ENCODE data around the gene MCF2L2. TPM values are rescaled to one million over a fixed set of nuclear protein-coding genes. Genes with fewer than 3 reads are reported as not detected.
A peak's percentile ranks its signal among the peaks of the same experiment; 100 is the strongest.
"Not testable (repeated sequence)": the region's sequence is repeated elsewhere in the genome, so short reads cannot be mapped to it uniquely, and the experiment has no call there.

Gene MCF2L2, protein sequence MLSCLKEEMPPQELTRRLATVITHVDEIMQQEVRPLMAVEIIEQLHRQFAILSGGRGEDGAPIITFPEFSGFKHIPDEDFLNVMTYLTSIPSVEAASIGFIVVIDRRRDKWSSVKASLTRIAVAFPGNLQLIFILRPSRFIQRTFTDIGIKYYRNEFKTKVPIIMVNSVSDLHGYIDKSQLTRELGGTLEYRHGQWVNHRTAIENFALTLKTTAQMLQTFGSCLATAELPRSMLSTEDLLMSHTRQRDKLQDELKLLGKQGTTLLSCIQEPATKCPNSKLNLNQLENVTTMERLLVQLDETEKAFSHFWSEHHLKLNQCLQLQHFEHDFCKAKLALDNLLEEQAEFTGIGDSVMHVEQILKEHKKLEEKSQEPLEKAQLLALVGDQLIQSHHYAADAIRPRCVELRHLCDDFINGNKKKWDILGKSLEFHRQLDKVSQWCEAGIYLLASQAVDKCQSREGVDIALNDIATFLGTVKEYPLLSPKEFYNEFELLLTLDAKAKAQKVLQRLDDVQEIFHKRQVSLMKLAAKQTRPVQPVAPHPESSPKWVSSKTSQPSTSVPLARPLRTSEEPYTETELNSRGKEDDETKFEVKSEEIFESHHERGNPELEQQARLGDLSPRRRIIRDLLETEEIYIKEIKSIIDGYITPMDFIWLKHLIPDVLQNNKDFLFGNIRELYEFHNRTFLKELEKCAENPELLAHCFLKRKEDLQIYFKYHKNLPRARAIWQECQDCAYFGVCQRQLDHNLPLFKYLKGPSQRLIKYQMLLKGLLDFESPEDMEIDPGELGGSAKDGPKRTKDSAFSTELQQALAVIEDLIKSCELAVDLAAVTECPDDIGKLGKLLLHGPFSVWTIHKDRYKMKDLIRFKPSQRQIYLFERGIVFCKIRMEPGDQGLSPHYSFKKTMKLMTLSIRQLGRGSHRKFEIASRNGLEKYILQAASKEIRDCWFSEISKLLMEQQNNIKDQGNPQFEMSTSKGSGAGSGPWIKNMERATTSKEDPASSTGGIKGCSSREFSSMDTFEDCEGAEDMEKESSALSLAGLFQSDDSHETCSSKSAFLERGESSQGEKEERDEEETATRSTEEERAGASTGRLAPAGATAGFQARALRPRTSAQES
- total RNA-seq (2014; rRNA removed; shearing (Covaris generic)) = 5.3 and 6.4 TPM in 2 replicates

DNA sequence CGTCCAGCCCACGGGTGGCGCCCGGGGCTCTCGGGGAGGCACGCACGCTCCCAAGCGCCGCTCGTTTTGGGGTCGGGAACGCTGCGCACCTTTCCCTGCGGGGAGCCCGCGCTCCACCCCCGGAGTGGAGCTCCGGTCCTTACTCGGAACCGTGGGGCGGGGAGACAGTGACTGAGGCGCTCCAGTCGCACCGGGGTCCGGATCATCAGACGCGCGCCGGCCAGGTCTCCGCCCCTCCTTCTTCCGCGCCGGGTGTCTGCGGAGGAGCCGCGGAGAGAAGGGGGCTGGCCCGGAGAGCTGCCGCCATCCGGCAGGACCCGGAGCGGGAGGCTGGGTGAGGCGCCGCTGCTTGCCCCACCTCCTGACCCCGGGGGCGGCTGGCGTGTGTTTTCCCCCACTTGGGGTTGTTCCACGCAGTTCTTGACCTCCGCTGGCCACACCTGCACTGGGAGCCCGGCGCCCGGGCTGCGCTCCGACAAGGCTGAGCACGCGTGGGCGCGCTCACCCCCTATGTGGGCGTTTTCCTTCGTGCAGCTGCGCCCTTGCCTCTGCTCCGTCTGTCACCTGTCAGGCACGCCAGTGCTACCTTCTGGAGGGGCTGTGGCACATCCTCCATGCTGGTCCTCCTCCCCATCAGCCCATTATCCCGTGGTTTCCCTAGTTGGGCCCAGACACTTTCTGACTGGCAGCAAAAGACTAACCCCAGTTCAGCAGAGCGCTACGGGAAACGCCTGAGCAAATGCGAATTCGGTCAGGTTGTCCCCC lies at the start of gene MCF2L2:
MCF2L2 (minus strand) TSS at position 173 of the 765 bp plus-strand sequence. CDS start 642 bp downstream, outside the sequence.
- peak; percentile 93 for DNase-seq
- H3K27me3 ChIP-seq (ENCODE audit: control insufficient read depth, insufficient read depth, low read length) = peaks cover 25% of the 10 kb centered on the region

GRCh38 chr3:183477801-183478456 lies 49.5 kb upstream of the MCF2L2 start:
- Histone ChIP-seq H3K4me3 (ENCODE audit: insufficient read depth, low read depth, low read length) (no peak overlapping the region), H3K36me3 (replicated peaks; ENCODE audit: control insufficient read depth, insufficient read depth, low read length) (no peaks in the 10 kb centered on the region), H3K27me3 (ENCODE audit: control insufficient read depth, insufficient read depth, low read length) (no peaks in the 10 kb centered on the region)
- no peak for DNase-seq

More for the DNA sequence above, at the start of gene MCF2L2:
- no peaks in the 10 kb centered on the region for H3K36me3 ChIP-seq (replicated peaks; ENCODE audit: control insufficient read depth, insufficient read depth, low read length)
- peak within 1 kb of the TSS; percentile 89 for H3K4me3 ChIP-seq (ENCODE audit: insufficient read depth, low read depth, low read length)

- H3K4me3 ChIP-seq (ENCODE audit: insufficient read depth, low read depth, low read length); H3K36me3 ChIP-seq (replicated peaks; ENCODE audit: control insufficient read depth, insufficient read depth, low read length); DNase-seq; H3K27me3 ChIP-seq (ENCODE audit: control insufficient read depth, insufficient read depth, low read length): not testable (repeated sequence)
These were observed 47.3 kb upstream of the MCF2L2 start for GRCh38 chr3:183475764-183476162.

GRCh38 chr3:183475016-183475763 lies 46.8 kb upstream of the MCF2L2 start:
- DNase-seq = no peak
- Histone ChIP-seq H3K4me3 (ENCODE audit: insufficient read depth, low read depth, low read length) (no peak overlapping the region), H3K27me3 (ENCODE audit: control insufficient read depth, insufficient read depth, low read length) (no peaks in the 10 kb centered on the region), H3K36me3 (replicated peaks; ENCODE audit: control insufficient read depth, insufficient read depth, low read length) (no peaks in the 10 kb centered on the region)

- no peaks in the 10 kb centered on the region for H3K36me3 ChIP-seq (replicated peaks; ENCODE audit: control insufficient read depth, insufficient read depth, low read length)
- no peak overlapping the region for H3K4me3 ChIP-seq (ENCODE audit: insufficient read depth, low read depth, low read length)
- no peaks in the 10 kb centered on the region for H3K27me3 ChIP-seq (ENCODE audit: control insufficient read depth, insufficient read depth, low read length)
- DNase-seq = no peak
These were observed 45.5 kb upstream of the MCF2L2 start for GRCh38 chr3:183473969-183474368.

DNA sequence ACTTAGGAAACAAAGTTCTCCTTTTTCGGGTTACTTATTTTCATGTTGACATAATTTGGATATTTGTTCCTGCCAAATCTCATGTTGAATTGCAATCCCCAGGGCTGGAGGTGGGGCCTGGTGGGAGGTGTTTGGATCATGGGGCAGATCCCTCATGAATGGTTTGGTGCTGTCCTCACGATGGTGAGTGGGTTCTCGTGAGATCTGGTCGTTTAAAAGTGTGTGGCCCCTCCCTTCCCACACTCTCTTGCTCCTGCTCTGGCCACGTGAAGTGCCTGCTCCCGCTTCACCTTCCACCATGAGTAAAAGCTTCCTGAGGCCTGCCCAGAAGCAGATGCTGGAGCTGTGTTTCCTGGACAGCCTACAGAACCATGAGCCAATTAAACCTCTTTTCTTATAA lies 43.7 kb upstream of the MCF2L2 start:
- H3K27me3 ChIP-seq (ENCODE audit: control insufficient read depth, insufficient read depth, low read length) = no peaks in the 10 kb centered on the region
- H3K36me3 ChIP-seq (replicated peaks; ENCODE audit: control insufficient read depth, insufficient read depth, low read length) = no peaks in the 10 kb centered on the region
- H3K4me3 ChIP-seq (ENCODE audit: insufficient read depth, low read depth, low read length) = no peak overlapping the region
- DNase-seq = no peak

DNA sequence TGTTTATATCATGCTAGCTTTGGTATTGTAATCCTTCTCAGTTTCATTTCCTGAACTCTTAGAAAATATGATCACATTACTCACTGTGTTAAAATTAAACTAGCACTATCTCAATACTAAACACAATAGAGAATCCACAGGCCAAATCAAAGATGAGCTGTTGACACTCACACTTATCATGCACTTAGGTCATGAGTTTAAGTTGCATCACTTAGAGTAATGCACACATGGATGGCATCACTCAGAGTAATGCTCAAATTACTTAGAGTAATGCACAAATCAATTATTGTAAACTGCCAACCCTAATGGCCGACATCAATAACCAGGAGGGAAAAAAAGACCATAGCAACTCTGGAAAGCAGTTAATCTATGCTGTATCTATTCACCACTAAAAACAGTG lies 40.0 kb upstream of the MCF2L2 start:
- H3K27me3 ChIP-seq (ENCODE audit: control insufficient read depth, insufficient read depth, low read length) = no peaks in the 10 kb centered on the region
- no peaks in the 10 kb centered on the region for H3K36me3 ChIP-seq (replicated peaks; ENCODE audit: control insufficient read depth, insufficient read depth, low read length)
- no peak for DNase-seq
- H3K4me3 ChIP-seq (ENCODE audit: insufficient read depth, low read depth, low read length) = no peak overlapping the region

DNA sequence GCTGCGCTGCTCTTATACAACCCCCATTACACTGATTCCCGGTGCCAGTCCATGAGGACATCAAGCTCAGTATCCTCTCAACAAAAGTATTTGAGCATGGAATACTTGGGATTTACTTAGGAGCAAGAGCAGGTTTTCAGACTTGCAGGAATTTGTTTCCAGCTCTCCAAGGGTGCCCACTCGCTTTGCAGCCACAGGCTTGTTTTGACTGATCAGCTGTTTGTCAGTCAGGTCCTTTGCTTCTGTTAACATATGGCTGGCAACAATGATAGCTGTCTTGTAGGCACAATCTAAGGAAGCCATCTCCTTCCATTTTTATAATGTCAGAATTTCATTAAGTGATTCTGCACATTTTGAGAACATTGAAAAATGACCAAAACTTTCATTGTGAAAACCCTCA lies 38.2 kb upstream of the MCF2L2 start:
- Histone ChIP-seq H3K4me3 (ENCODE audit: insufficient read depth, low read depth, low read length) (no peak overlapping the region), H3K36me3 (replicated peaks; ENCODE audit: control insufficient read depth, insufficient read depth, low read length) (no peaks in the 10 kb centered on the region), H3K27me3 (ENCODE audit: control insufficient read depth, insufficient read depth, low read length) (no peaks in the 10 kb centered on the region)
- DNase-seq = no peak

DNA sequence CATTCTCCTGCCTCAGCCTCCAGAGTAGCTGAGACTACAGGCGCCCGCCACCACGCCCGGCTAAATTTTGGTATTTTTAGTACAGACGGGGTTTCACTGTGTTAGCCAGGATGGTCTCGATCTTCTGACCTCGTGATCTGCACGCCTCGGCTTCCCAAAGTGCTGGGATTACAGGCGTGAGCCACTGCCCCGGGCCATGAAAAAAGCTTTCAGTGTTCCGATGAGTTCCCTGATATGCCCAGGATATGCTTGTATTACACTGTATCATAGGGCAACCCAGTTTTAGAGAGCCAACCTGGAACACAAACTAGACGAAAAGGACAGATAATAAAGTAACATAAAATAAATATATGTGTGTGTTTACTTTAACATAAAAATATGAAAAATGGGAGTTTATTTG lies 37.3 kb upstream of the MCF2L2 start:
- not testable (repeated sequence) for H3K27me3 ChIP-seq (ENCODE audit: control insufficient read depth, insufficient read depth, low read length); DNase-seq; H3K36me3 ChIP-seq (replicated peaks; ENCODE audit: control insufficient read depth, insufficient read depth, low read length); H3K4me3 ChIP-seq (ENCODE audit: insufficient read depth, low read depth, low read length)

DNA sequence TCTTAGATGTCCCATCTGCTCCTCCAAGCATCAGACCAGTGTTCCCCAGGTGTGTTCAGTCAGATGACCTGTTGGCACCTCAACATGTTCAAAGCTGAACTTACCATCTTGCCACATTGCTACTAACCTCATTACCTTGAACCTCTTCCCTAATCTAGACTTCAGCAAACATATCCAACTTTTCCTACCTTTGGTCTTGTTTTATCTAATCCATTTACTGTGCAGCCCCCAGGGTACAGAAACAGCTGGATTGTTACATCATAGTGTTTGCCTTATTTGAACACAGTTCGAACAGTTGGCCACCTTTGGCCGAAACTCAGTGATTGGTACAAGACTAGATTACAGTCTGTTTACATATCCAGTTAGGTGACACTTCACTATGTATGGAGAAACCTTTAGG lies 36.1 kb upstream of the MCF2L2 start:
- Histone ChIP-seq H3K27me3 (ENCODE audit: control insufficient read depth, insufficient read depth, low read length) (no peaks in the 10 kb centered on the region), H3K4me3 (ENCODE audit: insufficient read depth, low read depth, low read length) (no peak overlapping the region), H3K36me3 (replicated peaks; ENCODE audit: control insufficient read depth, insufficient read depth, low read length) (no peaks in the 10 kb centered on the region)
- DNase-seq = no peak

DNA sequence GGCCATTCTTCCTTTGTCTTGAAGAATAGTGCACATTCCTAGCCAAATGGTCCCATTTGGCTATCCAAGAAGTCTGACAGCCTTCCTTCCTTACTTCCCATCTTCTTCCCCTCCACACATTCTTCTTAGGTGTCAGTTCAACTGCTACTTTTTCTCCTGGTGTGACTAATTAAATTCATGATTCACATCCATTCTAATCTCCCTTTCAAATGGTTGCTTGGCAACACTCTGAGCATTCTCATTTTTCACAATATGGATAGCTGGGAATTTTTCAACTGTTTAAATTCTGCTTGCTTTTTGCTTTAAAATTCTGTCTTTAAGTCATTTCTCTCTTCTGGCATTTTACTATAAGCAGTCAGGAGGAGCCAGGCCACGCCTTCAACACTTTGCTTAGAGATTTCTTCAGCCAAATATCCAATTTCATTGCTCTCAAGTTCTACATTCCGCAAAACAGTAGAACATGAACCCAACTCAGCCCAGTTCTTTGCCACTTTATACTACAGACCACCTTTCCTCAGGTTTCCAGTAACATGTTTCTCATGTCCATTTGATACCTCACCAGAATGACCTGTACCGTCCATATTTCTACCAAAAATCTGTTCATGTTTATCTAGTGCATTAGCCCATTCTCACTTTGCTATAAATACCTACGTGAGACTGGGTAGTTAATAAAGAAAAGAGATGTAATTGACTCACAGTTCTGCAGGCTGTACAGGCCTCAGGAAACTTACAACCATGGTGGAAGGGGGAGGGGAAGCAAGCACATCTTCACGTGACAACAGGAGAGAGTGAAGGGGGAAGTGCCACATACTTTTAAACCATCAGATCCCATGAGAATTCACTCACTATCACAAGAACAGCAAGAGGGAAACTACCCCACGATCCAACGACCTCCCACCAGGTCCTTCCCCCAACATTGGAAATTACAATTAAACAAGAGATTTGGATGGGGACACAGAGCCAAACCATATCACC lies 31.9 kb upstream of the MCF2L2 start:
- Histone ChIP-seq H3K27me3 (ENCODE audit: control insufficient read depth, insufficient read depth, low read length) (no peaks in the 10 kb centered on the region), H3K36me3 (replicated peaks; ENCODE audit: control insufficient read depth, insufficient read depth, low read length) (no peaks in the 10 kb centered on the region; the same call in 1 of the 2 replicates), H3K4me3 (ENCODE audit: insufficient read depth, low read depth, low read length) (no peak overlapping the region)
- DNase-seq = no peak

- Histone ChIP-seq H3K36me3 (replicated peaks; ENCODE audit: control insufficient read depth, insufficient read depth, low read length) (peaks cover 2% of the 10 kb centered on the region), H3K27me3 (ENCODE audit: control insufficient read depth, insufficient read depth, low read length) (no peaks in the 10 kb centered on the region), H3K4me3 (ENCODE audit: insufficient read depth, low read depth, low read length) (no peak overlapping the region)
- no peak for DNase-seq
These were observed 26.7 kb upstream of the MCF2L2 start for GRCh38 chr3:183455089-183455488.
